K562 (cell line): Measurements from ENCODE around the gene NACC1. TPM values are rescaled to one million over a fixed set of nuclear protein-coding genes. Genes with fewer than 3 reads are reported as not detected.

ENCODE experiments used
- ADNP ChIP-seq: fragments of 200-800 bp; sonication (Bioruptor generic); IDR thresholded peaks from 2 replicates; pipeline ENCODE4 v1.6.1; 2016; ENCODE audit warnings: missing genetic modification characterization, missing compliant biosample characterization
- DNMT1 ChIP-seq: fragments of 450-650 bp; IDR thresholded peaks from 2 replicates; pipeline ENCODE4 v1.6.1; 2016; ENCODE audit warnings: antibody characterized with exemption, mild to moderate bottlenecking
- FOXP1 ChIP-seq: sonication (generic); formaldehyde crosslinking; IDR thresholded peaks from 2 replicates; pipeline ENCODE4 v1.8.0; 2022; ENCODE audit warnings: mild to moderate bottlenecking, missing genetic modification reagents
- GMEB1 ChIP-seq: fragments of 250-450 bp; sonication (Bioruptor Pico); IDR thresholded peaks from 2 replicates; pipeline ENCODE4 v1.4.0; 2020; ENCODE audit warnings: mild to moderate bottlenecking
- MAZ ChIP-seq, 2 experiments: fragments of 450-650 bp in 1 of 2; sonication (generic) in 1 of 2; formaldehyde crosslinking; IDR thresholded peaks in 1 of 2; conservative IDR thresholded peaks in 1 of 2; 2 replicates each; pipeline versions ENCODE4 v1.4.0 to v1.5.0; 2020; ENCODE audit warnings: mild to moderate bottlenecking in 1 of 2, missing genetic modification reagents in 1 of 2
- NFIX ChIP-seq: fragments of 250-450 bp; sonication (Bioruptor Pico); IDR thresholded peaks from 2 replicates; pipeline ENCODE4 v1.4.0; 2020; ENCODE audit warnings: low read depth, mild to moderate bottlenecking, moderate library complexity
- NKRF ChIP-seq: fragments of 450-650 bp; IDR thresholded peaks from 2 replicates; pipeline ENCODE4 v1.6.1; 2016; ENCODE audit warnings: borderline replicate concordance
- PRDM10 ChIP-seq: fragments of 450-650 bp; IDR thresholded peaks from 2 replicates; pipeline ENCODE4 v1.6.1; 2018; ENCODE audit not compliant: partially characterized antibody
- ZEB2 ChIP-seq: fragments of 450-650 bp; IDR thresholded peaks from 2 replicates; pipeline ENCODE4 v1.6.1; 2016
- ZNF318 ChIP-seq, 2 experiments: fragments of 450-650 bp; IDR thresholded peaks; 2 replicates each; pipeline ENCODE4 v1.6.1; 2016; ENCODE audit warnings: mild to moderate bottlenecking in 2 of 2, borderline replicate concordance in 1 of 2, low read depth in 1 of 2, moderate library complexity in 1 of 2
- ZNF436 ChIP-seq: fragments of 250-450, 450-650 bp; sonication (Bioruptor Pico); formaldehyde crosslinking; IDR thresholded peaks from 2 replicates; pipeline ENCODE4 v1.7.0; 2020; ENCODE audit warnings: mild to moderate bottlenecking
- ZNF507 ChIP-seq: conservative IDR thresholded peaks from 2 replicates; pipeline ENCODE4 v1.6.1; 2017; ENCODE audit warnings: missing genetic modification characterization, missing compliant biosample characterization
- polyA plus RNA-seq, 8 experiments: library from polyadenylated mRNA; depleted of rRNA in 4 of 8; stranded (reverse) in 5 of 8; unstranded in 3 of 8; fragments of >200 nt; fragmentation: Nextera tagmentation in 2 of 8; fragmentation: Illumina TruSeq in 1 of 8; extraction: Ambion mirVana in 2 of 8; extraction: Trizol in 1 of 8; gene quantifications; 2 replicates each; pipeline versions ENCODE4 v1.2.1 to v1.2.3, GENCODE V29; 2011 to 2014; ENCODE audit warnings: inconsistent platforms in 1 of 8, missing spikeins in 1 of 8
- total RNA-seq, 7 experiments: library from RNA; depleted of rRNA in 6 of 7; stranded (reverse); fragments of >200 nt in 6 of 7; fragmentation: Illumina TruSeq in 2 of 7; extraction: Trizol in 2 of 7; gene quantifications; 2 replicates each; pipeline versions ENCODE4 v1.2.1 to v1.2.3, GENCODE V29; 2011 to 2021; ENCODE audit warnings: low replicate concordance in 1 of 7

Gene NACC1
- total and polyA plus RNA-seq, 9 of the 15 experiments (the other 6 are each of a cell fraction or from before 2014, with no cell fraction given) = 0.04 to 96.6 (median 25.8) TPM

GRCh38 chr19:13154241-13154778 lies 36.2 kb downstream of the NACC1 start (continued):
- no peak for TF ChIP-seq PRDM10
- TF ChIP-seq NFIX = no peak
- TF ChIP-seq DNMT1 = no peak
- TF ChIP-seq MAZ (CRISPR knock-in tag; conservative IDR thresholded peaks at IDR 0.05 in 1 of 2, IDR thresholded peaks at IDR 0.05 in 1 of 2) = peak in 1 of 2 experiments; percentile 84; a peak in 2 of 4 replicates
- TF ChIP-seq ZNF318 (IDR thresholded peaks at IDR 0.05; ENCODE audit: borderline replicate concordance in 1 of 2, low read depth in 1 of 2) = peak in 1 of 2 experiments; percentile 47; a peak in 1 of 4 replicates
- TF ChIP-seq ADNP (tag) = no peak
- TF ChIP-seq GMEB1 = no peak
- TF ChIP-seq ZNF507 (tag) = no peak
- no peak for TF ChIP-seq ZNF436 (CRISPR knock-in tag)
- peak; percentile 89 for TF ChIP-seq FOXP1
- TF ChIP-seq ZEB2 = no peak
- 0 out of 2 replicates have a peak, but pooled peaks have one; percentile 10 for TF ChIP-seq NKRF
